Fibroblast of lung (primary cell): ENCODE data around the gene CCDC97.

Source experiments
- CTCF ChIP-seq, 2 donors: IDR thresholded peaks in 1 of 2; conservative IDR thresholded peaks in 1 of 2; 1 replicate in 1 of 2; 2 replicates in 1 of 2; pipeline ENCODE4 v1.5.1; 2011 to 2012; ENCODE audit warnings: low read length in 2 of 2, control low read depth in 1 of 2, inconsistent platforms in 1 of 2, low read depth in 1 of 2, mild to moderate bottlenecking in 1 of 2
- EZH2 ChIP-seq: IDR thresholded peaks from 2 replicates; pipeline ENCODE4 v1.5.1; 2012; ENCODE audit warnings: low read length, control low read depth, mild to moderate bottlenecking; ENCODE audit errors: missing control alignments

- TF ChIP-seq CTCF (conservative IDR thresholded peaks at IDR 0.05 in 1 of 2, IDR thresholded peaks at IDR 0.05 in 1 of 2; ENCODE audit: low read depth in 1 of 2, low read length in 2 of 2) (peak; percentile 40 to 41), EZH2 (no peak)
Measured at GRCh38 chr19:41352609-41353465, 42.9 kb downstream of the CCDC97 start.
